Stimulated activated CD4-positive, alpha-beta T cell treated with anti-CD3 and anti-CD28 coated beads, Interleukin-4, amount 100 ng/mL, for 4 hours (primary cell): ENCODE data around the gene KCNN4.
"Not testable (repeated sequence)": the region's sequence is repeated elsewhere in the genome, so short reads cannot be mapped to it uniquely, and the experiment has no call there.

Experiments used
- DNase-seq, 2 experiments: peaks; one replicate each; pipeline ENCODE4 v3.0.0-alpha.2; 2020

KCNN4 gene

DNA sequence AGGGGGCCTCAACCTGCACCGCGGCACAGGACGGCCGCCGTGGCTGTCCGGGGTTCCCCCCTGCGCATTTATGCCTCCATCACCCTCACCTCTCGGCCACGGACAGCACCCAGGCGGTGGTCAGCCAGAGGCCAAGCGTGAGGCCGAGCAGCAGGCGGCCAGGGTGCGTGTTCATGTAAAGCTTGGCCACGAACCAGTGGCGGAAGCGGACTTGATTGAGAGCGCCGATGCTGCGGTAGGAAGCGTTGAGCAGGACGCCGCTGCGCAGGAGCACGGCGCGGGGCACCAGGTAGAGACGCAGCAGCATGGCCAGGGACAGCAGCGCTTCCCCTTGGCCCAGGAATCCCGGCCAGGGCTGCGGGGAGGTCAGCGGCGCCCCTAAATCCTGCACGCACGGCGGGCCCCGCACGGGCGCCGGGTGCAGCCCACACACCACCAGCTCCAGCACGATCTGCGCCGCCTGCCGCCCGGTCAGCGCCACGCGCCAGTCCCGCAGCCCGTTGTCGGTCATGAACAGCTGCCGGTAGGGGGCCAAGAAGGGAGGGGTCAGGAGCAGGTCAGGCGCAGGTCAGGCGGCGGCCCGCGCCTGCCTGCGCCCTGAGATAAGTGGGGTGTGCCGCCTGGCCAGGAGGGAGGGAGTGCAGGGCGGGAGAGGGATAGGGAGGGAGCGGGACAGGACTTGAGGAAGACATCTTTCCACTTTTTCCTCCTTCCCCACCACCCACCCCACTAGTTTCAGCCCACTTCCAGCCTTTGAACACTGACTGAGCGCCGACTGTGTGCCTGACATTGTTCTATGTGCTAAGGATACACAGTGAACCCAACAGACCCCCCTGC, 6.5 kb downstream of the KCNN4 start:
- no peak for DNase-seq

DNA sequence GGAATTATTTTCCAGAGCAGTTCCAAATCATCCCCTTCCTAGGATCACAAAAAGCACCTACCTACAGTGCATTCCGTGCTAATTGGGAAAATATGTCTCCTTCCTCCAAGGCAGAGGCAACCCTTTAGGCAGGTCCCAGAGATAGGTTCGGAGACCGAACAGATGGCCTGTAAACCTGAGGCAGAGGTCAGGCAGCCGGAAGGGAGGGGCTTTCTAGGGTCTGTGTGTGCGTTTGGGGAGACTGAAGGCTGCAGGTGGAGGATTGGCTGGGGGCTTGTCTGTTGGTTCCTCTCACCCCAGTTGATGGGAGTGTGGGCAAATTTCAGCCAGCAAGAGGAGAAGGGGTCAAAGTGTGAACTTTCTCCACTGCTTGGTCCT, 7.1 kb downstream of the KCNN4 start:
- no peak for DNase-seq

DNA sequence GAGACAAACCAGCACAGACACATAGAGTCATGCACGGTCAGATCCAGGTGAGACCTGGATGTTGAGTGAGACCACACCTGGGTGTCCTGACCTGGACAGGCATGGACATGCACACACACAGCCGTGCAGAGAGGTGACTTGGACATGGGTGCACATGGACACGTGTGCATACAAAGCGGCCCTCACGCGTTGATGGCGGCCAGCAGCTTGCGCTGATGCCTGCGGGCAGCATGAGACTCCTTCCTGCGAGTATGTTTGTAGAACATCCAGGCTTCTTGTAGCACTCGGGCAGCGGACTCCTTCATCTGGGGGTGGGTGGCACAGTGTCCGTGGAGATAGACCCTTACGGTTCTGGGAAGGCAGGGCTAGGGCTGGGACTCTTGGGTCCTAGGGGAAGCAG, 11.5 kb downstream of the KCNN4 start:
- DNase-seq = no peak

DNA sequence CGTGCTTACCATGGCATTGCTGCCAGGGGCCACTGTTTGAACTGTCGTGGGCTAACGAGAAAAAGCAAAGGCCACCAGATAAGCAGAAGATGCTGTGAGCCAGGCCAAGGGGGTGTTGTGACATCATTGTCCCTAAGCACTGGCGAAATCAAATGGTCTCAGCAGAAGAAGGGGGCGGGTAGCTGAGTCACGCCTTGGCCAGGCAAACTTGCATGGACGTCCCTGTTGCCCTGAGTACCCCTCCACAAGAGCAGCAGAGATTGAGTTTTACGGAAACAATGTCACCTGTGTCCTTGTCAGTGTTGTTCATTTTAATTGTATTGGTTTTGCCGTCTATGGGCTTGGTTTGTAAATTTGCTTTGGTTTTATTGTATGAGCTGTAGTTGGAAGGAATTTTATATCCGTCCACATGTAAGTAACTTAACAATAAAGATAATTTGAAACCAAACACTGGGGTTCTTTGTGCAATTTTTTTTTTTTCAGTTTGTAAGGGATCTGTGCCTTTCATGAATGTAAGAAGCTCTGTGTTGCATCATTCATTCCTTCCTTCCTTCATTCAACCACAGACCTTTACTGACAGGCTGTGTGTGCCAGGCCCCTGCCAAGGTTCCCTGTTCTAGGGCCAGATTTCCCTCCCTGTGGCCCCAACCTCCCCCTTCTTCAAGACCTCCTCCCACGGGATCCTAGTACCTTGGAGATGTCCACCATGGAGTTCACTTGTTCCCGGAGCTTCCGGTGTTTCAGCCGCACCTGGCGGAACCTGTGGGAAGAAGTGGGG, 12.3 kb downstream of the KCNN4 start:
- no peak for DNase-seq

DNA sequence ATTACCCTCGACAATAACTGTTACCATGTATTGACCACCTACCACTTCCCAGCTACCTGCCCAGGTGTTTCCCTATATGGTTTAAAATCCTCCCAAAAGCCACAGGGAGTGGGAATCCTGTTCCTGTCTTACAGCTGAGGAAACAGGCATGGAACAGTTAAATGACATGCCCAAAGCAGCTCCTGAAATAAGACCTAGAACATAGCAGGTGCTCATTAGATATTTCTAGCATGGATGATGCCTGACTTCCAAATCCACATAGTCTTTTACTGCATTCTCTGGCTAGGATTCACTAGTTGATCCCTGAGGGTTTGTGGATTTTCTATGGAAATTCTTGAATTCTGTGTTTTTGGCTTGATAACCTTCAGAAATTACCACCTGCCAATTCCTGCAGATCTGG, 13.0 kb downstream of the KCNN4 start:
- DNase-seq = no peak

DNA sequence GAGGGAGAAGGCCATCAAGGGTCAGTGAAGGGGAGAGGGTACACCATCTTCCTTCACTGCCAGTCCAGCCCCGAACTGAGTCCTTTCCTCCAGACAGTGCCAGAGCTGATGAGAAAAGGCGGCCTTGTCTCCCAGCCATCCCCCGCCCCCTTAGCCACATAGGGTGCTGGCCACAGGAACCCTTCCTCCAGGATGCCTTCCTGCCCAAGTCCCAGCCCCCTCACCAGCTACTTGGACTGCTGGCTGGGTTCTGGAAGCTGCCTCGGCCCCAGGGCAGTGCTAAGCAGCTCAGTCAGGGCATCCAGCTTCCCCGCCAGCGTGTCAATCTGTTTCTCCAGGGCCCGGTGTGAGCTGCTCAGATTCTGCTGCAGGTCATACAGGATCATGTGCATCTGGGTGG, 13.5 kb downstream of the KCNN4 start:
- no peak for DNase-seq

DNA sequence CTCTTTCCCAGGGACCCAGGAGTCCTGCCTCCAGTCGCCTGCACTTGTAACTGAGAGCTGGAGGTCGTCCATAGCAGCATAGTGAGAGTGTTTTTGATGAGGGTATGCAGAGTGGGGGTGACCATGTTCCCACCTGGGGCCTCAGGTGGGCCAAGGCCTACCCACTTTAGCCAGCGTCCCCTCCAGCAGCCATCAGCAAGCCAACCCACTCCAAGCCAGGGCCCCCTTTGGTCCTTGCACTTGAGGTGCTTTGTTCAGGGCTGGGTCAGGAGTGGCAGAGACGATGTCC, 14.1 kb downstream of the KCNN4 start:
- DNase-seq = no peak

DNA sequence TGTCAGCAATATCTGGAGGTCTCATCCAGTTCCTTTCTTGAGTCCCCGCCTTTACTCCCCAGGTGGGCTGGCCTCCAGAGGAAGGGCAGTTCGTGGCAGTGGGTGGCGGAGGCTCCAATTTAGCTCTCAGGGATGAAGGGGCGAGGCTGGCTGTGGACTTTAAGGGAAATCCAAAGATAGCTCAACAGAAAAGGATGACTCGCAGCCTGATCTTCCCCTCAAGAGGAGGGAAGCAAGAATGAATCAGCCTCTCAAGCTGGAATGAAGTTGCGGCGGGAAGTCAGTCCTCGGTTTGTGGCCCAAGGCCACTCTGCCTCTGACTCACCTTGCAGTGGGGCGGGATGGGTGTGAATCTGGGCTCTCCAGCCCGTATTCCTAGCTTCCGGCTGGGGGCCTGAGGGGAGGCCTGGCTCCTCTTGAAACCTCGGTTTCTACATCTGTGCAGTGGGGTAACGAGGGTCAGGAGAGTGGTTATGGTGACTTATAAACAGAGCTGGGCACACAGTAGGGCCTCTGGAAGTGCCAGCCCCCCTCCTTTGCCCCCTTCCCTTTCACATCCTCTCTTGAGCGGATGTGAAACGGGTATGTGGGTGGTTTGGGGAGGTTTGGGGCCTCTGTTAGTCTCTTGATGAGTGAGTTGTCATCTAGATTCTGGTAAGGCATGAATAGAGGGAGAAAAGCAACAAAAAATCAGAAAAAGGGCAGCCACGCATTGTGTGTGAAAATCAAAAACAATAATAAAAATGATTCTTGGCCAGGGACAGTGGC, 15.5 kb downstream of the KCNN4 start:
- DNase-seq = peak; percentile 71 to 80

DNA sequence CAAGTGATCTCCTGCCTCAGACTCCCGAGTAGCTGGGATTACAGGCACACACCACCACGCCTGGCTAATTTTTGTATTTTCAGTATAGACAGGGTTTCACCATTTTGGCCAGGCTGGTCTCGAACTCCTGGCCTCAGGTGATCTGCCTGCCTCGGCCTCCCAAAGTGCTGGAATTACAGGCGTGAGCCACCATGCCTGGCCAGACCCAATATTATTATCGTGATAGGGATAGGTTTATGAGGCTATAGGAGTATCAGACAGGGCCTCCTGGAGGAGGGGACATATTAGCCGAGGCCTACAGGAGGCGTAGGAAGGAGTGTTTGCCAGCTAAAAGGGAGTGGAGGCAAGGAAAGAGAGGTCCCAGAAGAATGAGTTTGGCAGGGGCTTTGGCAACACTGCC, 16.1 kb downstream of the KCNN4 start:
- DNase-seq = not testable (repeated sequence)

DNA sequence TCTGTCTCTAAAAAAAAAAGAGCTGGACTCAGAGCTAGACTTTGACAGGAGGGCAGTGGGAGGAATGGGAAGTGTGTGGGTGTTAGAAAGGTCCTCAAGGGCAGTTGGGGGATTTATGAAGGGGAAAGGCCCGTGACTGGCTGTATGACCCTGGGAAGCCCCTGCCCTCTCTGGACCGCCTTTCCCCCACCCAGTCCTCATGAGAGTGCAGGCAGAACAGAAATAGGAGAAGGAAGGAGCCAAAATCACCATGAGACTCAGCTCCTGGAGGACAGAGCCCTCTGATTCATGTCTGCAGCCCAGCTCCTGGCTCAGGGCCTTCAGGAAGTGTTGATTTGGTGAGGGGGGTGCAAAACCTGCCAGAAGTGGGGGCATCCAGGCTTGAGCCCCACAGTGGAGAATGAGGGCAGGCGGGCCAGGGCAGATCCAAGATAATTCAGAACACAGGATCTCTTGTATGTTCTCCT, 17.3 kb downstream of the KCNN4 start:
- no peak for DNase-seq

DNA sequence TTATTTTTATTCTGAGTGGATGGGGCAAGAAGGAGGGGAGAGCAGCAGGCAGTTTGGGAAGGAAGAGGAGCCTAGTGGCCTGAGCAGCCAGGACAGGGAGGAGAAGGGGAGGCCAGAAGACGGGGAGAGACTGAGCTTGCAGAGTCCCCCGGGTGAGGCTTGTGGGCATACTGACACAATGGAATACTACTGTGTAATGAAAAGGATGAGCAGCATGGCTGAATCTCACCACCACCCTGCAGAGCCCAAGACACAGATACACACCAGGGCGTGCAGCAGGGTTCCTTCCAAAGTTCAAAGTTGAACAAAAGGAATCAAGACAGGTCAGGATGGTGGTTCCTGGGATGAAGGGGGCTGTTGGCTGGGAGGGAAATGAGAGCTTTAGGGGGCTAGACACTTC, 18.0 kb downstream of the KCNN4 start:
- DNase-seq = no peak

DNA sequence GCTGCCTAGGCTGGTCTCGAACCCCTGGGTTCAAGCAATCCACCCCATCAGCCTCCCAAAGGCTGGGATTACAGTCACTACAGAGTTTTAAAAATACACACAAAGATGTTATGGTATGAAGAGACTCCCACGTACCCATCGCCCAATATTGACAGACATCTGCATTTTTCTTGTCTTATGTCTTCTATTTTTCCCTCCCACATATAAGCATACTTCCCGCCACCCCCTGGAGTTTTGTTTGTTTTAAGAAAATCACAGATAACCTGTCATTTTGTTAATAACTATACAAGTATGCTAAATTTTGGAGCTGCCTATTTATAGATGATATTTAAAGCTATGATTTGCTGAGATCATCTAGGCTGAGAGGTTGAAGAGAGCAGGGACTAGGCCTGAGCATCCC, 19.8 kb downstream of the KCNN4 start:
- no peak for DNase-seq

DNA sequence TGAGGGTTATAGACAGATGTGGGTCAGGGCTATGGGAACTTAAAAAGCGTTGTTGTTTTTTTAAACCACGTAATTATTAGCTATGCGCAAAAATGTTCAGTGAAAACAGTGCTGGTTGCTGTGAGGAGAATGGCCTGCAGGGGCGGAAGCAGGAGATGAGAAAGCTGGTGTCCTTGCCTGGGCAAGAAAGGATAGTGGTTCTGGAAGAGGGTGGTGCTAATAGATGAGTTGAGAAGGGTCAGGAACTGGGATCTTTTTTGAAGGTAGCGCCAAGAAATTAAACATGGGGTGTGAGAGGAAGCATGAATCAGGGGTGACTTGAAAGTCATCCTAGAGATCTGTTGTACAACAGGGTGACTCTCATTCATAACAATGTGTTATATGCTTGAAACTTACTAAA, 21.3 kb downstream of the KCNN4 start:
- no peak for DNase-seq

DNA sequence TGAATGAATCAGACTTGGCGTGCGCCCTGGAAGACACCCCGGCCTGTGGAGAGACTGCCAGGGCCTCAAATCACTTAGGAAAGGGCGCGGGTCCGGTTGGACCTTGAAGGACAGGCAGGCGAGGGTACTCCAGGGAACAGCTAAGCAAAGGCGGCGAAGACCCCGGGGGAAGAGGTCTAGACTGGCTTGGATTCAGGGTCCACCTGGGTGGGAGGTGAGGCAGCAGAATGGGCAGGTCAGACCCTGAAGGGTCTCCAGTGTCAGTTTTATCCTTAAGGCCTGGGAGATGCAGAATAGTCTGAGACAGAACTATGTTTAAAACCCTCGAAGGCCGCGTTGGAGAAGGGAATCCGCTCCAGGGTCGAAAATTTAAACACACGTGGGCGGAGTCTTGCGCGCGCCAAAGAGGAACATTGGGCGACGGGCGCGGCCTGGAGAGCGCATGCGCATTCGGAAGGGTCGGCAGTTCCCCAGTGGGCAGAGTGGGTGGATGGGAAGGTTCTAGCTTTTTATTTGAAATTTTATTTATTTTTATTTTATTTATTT, 25.4 kb downstream of the KCNN4 start:
- peak; percentile 75 to 77 for DNase-seq

DNA sequence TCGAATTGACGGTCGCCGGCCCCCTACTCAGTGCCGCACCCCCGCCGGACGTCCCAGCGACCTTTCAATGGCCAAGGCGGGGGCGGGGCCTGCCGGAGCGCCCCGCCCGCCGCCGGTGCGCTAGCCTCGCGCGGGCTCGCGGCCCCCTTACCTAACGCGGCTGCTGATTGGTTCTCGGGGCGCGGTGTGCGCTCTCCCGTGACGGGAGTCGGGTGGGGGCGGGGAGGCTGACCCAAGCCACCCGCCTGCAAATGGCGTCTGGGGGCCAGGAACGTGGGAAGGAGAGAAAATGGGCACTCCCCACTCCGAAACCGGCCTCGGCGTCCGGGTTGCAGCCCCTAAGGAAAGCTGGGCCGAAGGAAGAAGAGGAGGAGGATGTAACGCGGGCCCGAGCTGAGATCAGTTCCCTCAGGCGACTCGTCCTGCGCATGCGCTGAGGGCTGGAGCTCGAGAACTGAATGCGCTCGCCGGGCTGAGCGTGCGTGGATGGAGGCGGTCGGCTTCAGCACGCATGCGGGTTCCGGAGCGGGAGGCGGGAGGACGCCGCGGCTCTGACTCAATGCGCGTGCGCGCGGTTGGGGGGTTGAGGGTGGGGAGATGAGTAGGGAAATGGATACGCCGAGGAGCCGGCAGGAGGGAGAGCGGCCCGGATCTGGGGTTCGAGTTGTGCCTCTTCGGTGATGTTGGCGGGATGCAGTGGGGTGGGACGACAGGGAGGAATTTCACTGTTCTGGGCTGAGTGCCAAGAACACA, 26.1 kb downstream of the KCNN4 start, which contains the start of gene SMG9:
TSS of gene SMG9 (minus strand) at position 460 of the 753 bp plus-strand sequence. CDS start 4,221 bp downstream, outside the sequence.
- DNase-seq = peak; percentile 97 to 98

DNA sequence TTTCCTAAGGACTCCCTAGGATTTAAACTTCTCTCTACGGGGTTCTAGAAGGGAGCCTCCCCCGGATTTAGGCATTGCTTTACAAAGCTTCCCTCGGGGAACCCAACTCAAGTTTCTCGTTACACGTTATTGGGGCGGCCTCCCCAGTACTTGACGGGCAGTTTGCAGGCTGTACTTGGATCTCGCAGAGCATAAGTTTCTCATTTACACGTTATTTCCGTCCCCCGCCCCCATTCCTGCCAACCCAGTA, 26.6 kb downstream of the KCNN4 start:
- DNase-seq = no peak

DNA sequence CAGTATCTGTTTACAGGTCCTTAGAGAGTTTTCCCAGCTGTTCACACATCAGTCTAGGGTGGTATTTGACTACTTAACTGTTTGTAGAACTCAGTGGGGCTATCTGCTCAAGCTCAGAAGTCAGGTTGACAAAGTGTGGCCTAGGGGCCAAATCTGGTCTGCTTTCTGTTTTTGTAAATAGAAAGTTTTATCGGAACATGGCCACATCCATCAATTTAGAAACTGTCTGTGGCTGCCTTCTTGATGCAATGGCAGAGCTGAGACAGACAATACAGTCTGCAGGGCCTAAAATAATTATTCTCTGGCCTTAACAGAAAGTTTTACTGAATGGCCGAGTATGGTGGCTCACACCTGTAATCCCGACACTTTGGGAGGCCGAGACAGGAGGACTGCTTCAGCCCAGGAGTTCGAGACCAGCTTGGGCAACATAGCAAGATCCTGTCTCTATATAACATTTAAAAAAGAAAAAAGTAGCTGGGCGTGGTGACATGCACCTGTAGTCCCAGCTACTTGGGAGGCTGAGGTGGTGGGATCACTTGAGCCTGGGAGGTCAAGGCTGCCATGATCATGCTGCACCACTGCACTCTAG, 28.4 kb downstream of the KCNN4 start:
- DNase-seq = no peak

DNA sequence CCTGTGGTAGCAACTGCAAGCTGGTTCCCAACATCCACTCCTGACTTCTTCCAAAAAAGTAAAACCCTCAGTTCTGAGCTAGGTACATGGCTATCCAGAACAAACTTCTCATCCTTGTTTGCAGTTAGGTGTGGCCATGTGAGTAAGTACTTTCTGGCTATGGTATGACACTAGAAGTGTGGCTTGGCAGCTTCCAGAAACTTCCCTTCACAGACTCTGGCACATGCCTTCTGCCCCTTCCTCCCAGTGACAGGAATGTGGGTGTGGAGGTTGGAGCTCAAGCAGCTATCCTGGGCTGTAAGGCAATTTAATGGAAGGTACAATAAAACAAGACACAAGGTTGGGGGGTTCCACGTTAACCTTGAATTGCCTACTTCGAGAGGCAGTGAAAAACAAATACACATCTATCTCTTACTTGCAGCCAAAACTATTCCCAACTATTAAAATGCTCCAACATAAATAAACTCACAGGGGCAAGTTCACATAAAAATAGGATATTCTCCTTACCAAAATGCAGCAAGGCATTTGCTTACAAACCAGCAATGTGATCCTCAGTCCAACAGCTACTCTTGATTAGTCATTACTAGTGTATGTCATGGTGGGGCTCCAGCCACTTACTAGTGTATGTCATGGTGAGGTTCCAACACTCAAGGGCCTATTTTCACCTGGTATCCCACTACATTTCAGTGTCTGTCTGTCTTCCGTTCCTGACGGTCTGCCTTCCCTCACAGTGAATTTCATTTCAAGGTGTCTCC, 29.1 kb downstream of the KCNN4 start:
- DNase-seq = no peak

DNA sequence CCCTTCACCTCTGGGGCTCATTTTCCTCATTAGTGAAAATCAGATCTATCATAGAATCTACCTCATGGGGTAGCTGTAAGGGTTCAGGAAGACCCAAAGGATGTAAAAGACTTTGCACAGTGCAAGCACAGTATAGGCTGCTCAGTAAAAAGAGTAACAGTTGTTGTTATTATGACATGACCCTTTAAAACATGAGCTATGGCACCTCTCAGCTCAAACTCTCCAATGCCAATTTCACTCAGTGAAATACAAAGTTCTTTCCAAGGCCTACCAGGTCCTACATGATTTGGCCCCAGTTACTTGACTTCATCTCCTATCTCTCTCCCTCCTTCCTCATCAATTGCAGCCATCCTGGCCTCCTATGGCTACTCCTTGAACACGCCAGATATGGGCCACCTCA, 30.9 kb downstream of the KCNN4 start:
- DNase-seq = no peak

DNA sequence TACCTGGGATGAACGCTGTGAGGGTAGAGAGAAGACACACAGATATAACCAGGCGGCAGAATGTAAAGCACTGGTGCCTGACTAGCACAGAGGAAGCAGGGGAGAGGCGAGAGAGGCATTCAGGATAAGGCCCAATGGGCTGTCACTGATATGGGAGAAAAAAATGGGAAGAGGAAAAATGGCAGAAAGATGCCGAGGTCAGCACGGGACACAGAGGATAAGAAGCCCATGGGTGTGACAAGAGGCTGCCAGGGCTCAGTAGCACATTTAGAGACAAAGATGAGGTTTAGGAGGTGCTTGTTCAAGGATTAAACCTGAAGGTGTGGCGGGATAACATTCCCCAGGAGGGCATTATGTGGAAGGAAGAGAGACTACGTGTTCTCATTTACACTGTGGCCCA, 31.6 kb downstream of the KCNN4 start:
- no peak for DNase-seq

DNA sequence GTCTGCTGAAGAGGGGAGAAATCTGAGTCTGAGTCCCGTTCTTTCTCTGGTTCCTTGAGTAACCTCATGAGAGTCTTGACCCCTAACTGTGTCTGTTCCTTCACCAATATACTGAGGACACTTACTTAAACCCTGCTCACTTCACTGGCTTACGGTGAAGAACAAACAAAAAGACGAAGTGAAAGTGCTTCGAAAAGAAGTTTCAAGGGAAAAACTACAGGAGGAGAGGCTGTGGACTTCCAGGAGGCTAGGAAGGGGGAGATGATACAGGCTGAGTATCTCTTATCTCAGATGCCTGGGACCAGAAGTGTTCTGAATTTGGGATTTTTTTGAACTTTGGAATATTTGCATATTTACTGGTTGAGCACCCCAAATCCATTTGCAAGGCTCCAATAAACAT, 32.1 kb downstream of the KCNN4 start:
- no peak for DNase-seq

DNA sequence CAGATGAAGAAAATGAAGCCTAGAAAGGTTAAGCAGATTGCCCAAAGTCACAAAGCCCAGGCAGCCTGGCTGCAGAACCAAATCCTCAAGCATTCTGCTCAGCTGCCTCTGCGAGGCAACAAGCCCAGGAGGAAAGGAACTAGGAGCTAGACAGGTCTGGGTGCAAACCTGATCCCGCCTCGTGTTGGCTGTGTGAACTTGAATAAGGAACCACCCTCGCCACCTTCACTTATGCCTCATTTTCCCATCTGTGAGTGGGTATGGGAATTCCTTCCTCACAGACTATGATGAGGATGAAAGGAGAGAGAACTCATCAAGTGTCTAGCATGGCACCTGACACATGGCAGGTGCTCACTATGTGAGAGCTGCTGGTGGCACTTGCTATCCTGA, 32.6 kb downstream of the KCNN4 start:
- DNase-seq = no peak
